Measurements from ENCODE around the gene TMEM119. TPM values are rescaled to one million over a fixed set of nuclear protein-coding genes. Genes with fewer than 3 reads are reported as not detected.

TMEM119 gene
- total RNA-seq, 1 donor from 2014 or later = not detected

DNA sequence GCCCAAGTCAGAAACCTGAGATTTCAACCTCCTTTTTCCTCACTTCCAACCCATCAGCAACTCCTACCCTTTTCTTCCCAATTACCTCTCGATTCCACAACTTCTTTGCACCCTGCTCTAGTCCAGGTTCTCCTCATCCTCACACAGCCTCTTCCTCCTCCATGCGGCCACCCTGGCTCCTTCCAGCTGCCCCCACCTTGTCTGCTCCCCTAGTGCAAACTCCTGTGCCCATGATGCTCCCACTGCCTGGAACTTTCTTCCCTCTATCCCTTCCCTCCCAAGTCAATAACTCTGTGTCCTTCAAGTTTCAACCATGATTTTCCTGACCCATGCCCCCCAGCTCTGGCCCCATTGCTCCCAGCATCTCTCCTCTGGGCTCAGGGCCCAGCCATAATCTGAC is 18.5 kb upstream of the TMEM119 start:
- no peak for DNase-seq (ENCODE audit: low read depth in 2 of 2)

DNA sequence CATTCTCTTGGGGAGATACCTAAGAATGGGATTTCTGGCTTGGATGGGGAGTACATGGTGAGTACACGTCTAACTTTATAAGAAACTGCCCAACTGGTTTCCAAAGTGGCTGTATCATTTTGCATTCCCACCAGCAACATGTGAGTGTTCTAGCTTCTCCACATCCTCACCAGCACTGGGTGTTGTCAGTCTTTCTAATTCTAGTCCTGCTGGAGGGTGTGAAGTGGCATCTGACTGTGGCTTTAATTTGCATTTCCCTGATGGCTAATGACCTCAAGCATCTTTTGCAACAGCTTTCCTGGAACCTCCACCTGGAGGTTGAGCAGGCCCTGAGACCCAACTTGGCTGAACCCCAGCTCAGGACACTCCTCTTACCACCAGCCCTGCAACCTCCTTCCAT is 18.0 kb upstream of the TMEM119 start:
- DNase-seq (ENCODE audit: low read depth in 2 of 2) = no peak

DNA sequence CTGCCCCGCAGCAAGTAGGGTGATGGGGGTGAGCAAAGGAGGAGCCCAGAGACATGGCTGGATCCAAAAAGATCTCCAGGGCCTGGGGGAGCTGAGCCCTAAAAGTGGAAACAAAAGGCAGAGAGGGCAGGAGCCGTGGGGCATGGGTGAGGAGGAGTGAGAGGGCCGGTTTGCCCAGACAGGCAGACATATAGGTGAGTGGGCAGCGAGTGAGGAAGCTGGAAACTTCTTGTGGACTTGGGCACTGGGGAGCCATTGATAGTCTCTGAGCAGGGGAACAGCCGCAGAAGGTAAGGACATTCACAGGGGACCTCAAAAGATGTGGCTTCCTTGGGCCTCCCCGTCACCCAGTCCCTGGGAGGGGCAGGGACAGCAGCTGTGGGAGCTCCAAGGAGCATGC is 16.8 kb upstream of the TMEM119 start:
- DNase-seq (ENCODE audit: low read depth in 2 of 2) = no peak

DNA sequence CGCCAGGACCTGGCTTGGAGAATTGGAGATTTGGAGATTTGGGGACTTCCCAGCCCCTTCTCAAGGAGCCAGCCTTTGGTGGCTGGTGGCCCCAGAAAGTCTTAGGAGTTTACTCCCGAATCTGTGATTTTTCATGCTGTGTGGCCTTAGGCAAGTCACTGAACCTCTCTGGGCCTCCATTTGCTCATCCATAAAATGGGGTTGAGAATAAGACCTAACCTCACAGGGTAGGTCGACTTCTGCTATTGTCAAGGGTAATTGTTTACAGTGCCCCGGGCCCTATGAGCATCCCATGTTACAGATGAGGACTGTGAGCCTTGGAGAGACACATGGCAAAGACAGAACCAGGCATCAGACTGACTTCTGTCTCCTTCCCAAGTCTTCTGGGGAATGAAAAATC is 16.2 kb upstream of the TMEM119 start:
- no peak for DNase-seq (ENCODE audit: low read depth in 2 of 2)

DNA sequence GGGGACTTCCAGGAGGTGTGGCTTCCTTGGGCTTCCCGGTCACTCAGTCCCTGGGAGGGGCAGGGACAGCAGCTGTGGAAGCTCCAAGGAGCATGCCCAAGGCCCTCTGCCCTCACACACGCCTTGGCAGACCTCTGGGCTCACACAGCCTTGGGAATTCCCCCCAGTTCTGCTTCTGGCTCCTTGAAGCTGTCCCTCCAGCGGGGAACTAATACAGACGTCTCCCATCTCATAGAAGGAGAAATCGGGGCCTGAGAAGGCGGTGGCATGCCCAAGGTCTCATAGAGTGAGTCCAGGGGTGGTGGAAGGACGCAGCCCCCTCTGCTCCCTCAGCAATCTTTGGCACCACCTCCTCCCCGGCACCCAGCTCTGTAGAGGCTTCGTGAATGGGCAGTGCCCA is 15.7 kb upstream of the TMEM119 start:
- no peak for DNase-seq (ENCODE audit: low read depth in 2 of 2)

DNA sequence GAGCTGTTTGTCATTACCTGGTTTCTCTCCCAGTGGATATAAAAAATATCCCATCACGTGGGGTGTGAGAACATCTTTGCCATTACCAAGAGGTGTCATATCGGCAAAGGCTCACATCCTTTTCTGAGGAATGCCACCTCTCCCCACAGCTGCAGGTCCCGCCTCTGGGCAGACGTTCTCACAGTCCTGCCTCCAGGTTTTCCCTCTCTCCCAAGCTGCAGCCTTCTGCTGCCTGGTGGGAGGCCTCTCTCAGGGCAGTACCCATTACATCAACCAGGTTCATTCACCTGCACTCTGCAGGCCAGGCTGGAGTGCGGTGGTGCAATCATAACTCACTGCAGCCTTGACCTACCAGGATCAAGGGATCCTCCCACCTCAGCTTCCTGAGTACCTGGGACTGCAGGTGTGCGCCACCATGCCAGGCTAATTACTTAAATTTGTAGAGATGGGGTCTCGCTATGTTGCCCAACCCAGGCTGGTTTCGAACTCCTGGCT is 15.0 kb upstream of the TMEM119 start:
- no peak for DNase-seq (ENCODE audit: low read depth in 2 of 2)

DNA sequence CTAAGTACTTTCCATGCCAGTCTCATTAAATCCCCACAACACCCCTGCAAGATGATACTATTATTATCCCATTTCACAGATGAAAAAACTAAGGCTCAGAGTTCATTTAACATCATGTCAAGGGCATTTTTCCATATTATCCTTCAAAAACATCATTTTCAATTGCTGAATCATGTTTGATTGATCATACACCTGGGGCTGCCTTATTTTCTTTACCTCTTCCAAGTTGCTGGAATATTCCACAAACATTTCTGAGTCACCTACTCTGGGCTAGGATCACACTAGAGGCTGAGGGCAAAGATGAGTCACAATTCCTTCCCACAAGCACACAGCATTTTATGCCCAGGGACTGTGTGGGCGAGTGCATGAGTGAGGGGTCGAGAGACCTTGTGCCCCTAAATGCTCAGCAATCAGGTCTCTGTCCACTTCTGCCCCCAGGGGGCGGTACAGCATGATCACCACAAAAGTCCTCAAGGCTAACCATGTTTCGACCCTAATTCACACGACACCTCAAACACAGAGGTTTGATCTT is 14.1 kb upstream of the TMEM119 start:
- DNase-seq (ENCODE audit: low read depth in 2 of 2) = peak; percentile 12 to 76

DNA sequence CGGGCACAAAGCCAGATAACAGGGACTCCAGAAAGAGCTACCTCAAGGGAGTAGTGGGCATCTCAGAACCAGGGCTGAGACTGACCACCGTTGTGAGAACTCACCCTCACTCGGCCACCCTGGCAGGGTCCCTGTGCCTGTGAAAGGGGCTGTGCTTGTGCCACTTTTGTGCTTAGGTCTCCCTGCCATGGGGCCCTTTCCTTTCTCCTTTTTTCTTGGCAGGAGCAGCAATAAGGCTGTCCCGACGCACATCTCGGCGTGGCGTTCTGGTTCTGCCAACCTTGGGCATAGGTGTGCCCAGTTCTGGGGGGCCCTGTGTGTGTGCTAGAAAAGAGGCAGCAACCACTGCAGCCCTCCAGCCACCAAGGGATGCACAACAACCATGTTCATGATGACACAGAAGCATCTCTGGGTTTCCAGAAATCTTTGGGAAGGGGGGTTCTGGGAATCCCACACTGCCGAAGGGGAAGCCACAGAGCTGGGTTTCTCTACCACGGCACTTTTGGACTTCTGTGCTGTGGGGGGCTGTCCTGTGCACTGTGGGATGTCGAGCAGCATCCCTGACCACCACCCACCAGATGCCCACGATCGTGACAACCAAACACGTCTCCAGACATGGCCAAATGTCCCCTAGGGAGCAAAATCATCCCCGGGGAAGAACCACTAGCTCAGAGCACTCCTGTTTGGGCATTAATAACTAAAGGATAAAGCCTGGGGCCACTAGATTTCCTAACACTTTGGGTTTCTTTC is 13.1 kb upstream of the TMEM119 start:
- DNase-seq (ENCODE audit: low read depth in 2 of 2) = no peak

DNA sequence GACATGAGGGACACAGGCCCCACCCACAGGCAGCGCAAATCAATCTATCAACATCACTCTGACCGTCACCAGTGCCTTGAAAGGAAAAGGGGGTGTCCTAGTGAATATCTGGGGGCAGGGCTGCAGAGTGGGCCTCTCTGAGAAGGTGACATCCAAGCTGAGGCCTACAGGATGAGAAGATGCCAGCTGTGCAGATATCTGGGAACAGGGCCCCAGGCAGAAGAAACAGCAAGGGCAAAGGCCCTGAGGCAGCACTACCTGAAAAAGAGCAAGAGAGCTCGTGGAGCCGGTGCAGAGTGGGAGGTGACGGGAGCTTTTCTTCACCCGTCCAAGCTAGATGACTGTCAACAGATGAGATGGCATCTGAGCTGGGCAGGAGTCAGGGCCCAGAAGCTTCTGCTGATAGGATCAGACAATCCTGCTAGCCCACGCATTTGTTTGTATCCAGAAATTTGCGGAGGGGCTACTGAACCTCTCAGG is 12.5 kb upstream of the TMEM119 start:
- DNase-seq (ENCODE audit: low read depth in 2 of 2) = no peak

DNA sequence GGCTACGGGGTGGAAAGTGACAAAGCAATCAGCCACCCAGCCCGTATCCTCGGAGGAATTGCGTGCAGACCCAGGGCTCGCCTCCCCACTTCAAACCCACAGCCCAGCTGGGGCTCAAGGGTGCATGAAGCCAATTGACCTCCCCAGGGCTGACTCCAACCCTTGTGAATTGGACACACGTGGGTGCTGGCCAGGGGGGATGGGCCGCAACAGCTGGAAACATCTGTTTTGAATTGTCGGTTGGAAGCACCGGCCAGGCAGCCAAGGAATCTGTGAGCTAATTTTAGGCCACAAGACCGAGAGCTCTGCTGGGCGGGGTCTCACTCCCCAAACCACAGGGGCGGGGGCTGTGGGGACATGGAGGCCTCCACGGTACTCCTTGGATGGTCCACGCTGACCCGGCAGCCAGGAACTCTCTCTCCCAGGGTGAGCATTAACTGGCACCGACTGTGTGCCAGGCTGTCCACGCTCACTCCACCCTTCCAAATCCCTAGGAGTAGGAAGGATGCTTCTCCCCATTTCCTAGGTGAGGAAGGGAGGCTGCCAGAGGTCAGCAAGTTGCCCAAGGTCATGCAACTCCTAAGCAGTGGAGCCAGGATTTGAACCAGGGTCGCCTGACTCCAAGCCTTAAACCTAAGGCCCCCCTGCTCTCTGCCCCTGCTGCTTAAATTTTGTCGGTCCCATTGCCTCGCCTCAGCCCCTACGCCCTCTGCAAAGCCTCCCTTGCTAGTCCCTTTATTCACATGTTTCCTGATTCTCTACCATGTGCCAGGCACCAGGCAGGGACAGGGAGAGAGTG is 11.9 kb upstream of the TMEM119 start:
- no peak for DNase-seq (ENCODE audit: low read depth in 2 of 2)

DNA sequence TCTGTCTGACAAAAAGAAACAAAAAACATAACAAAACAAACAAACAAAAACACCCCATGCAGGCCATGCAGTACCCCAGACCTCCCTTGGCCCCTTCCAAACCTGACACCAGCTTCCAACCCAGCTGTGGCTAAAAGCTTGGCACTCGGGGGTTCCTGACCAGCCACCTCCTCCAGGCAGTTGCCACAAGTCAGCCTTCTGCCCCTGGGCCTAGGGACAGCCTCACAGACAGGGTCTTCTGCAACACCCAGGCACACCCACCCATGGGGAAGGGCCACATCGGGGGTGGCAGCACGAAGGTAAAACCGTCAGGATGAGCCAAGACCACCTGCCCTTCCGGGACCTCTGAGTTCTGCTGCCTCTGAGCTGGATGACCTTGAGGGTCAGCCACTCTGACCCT is 10.7 kb upstream of the TMEM119 start:
- DNase-seq (ENCODE audit: low read depth in 2 of 2) = no peak

DNA sequence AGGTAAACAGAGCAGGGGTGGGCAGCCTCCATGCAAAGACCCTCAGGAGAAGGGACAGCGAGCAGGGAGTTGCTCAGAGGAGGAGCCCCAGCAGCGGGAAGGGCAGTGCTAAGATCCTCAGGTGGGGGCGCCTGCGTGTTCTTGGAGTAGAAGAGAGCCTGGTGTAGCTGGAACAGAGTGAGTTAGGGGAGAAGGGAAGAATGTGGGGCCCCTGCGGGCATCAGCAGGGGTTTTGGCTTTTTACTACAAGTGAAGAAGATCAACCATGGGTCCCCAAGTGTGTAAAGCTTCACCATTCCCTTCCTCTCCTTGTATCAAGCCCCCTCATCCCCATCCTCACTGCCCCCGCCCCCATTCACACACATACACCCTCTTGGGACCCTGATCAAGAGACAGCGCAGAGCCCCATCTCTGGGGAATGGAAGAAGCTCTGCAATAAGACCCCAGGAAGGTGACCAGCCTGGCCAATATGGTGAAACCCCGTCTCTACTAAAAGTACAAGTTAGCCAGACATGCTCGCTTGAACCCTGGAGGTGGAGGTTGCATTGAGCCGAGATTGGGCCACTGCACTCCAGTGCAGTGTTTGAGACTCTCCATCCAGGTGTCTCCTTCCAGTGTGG is 10.2 kb upstream of the TMEM119 start:
- no peak for DNase-seq (ENCODE audit: low read depth in 2 of 2)

DNA sequence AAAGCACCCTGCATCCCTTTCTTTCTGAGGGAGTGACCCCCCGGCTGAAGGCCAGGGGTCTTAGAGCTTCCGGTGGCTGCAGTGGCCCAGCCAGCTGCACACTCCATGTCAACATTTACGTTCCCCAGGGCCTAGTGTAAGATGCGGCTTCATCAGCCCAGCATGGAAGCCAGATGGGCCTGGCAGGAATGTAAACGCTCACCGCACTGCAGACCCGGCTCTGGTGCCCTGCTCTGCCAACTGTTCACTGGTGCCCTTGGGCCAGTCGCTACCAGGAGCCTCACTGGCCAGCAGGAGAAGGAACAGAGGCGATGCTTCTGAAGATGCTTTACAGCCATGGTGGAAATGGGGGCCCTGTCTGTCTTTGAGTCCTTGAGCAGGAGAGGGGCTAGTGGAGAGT is 8.6 kb upstream of the TMEM119 start:
- DNase-seq (ENCODE audit: low read depth in 2 of 2) = no peak

DNA sequence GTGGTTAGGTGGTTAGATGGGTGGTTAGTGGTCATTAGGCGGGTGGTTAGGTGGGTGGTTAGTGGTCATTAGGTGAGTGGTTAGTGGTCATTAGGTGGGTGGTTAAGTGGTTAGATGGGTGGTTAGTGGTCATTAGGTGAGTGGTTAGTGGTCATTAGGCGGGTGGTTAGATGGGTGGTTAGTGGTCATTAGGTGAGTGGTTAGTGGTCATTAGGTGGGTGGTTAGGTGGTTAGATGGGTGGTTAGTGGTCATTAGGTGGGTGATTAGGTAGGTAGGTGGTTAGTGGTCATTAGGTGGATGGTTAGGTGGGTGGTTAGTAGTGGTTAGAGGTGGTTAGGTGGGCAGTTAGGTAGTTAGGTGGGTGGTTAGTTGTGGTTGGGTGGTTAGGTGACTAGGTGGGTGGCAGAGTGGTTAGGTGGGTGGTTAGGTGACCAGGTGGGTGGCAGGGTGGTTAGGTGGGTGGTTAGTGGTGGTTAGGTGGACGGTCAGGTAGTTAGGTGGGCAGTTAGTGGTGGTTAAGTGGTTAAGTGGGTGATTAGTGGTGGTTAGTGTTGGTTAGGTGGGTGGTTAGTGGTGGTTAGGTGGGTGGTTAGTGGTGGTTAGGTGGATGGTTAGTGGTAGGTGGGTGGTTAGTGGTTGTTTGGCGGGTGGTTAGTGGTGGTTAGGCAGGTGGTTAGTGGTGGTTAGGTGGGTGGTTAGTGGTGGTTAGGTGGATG is 8.0 kb upstream of the TMEM119 start:
- no peak for DNase-seq (ENCODE audit: low read depth in 2 of 2)

DNA sequence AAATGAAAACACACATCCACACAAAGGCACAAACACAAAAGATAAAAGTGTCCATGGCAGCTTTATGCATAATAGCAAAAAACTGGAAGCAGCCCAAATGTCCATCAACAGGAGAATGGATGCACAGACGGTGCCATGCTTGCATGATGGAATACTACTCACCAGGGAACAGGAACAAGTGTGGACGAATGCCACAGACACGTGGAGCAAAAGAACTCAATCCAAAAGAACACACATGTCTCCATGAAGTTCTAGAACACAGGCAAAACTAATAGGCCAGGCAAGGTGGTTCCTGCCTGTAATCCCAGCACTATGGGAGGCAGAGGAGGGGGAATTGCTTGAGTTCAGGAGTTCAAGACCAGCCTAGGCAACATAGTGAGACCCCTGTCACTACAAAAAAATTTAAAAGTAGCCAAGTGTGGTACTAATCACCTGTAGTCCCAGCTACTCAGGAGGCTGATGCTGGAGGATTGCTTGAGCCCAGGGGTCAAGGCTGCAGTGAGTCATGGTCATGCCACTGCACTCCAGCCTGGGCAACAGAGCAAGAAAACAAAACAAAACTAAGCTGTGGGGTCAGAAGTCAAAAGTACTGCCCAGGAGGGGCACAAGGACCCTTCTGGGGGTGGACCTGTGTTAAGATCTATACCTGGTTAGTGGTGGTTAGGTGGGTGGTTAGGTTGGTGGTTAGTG is 7.3 kb upstream of the TMEM119 start:
- DNase-seq (ENCODE audit: low read depth in 2 of 2) = peak in 1 of 2 donors; percentile 15

DNA sequence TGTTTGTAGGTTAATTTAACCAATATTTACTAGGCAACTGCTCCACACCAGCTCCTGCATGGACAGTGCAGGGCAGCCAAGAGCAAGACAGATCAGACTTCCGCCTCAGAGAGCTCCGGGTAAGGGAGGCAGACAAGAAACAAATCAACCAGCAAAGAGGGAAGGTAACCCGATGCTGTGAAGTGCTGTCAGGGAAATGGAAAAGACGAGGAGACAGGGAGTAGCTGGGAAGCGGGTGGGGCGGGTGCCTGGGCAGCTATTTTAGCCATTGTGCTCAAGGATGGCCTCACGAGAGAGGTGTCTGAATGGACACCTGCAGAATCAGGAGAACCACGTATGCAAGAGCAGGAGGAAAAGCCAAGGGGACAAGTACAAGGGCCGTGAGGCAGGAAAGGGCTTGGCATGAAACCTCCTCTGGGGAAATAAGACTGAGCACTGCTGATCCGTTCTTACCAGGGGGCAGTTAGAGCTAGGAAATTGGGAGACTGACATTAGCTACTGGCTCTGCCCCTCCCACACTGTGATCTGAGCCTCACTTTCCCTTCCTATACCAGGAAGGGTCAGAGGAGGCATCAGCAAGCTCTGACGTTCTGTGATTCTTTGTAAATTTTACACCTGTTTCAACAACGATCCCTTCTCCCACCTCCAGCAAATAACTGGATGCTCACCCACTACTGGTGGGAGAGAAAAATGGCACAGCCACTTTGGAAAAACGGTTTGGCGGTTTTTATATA is 6.5 kb upstream of the TMEM119 start:
- DNase-seq (ENCODE audit: low read depth in 2 of 2) = no peak

DNA sequence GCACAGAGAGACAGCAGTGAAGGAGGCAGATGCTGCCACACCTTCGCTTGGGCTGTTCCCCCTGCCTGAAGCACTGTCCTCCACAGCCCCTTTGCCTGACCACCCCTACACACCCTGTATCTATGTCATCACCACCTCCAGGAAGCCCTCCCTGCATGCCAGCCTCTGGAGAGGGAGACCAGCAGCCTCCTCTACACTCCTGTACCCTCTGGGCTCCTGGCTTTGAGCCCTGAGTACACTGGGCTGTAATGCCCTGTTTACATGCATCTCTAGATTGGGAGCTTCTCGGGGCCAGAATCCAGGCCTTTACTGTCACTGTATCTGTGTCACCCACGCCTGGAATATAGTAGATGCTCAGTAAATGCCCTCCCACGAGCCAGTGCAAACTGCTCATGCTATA is 5.9 kb upstream of the TMEM119 start:
- no peak for DNase-seq (ENCODE audit: low read depth in 2 of 2)

DNA sequence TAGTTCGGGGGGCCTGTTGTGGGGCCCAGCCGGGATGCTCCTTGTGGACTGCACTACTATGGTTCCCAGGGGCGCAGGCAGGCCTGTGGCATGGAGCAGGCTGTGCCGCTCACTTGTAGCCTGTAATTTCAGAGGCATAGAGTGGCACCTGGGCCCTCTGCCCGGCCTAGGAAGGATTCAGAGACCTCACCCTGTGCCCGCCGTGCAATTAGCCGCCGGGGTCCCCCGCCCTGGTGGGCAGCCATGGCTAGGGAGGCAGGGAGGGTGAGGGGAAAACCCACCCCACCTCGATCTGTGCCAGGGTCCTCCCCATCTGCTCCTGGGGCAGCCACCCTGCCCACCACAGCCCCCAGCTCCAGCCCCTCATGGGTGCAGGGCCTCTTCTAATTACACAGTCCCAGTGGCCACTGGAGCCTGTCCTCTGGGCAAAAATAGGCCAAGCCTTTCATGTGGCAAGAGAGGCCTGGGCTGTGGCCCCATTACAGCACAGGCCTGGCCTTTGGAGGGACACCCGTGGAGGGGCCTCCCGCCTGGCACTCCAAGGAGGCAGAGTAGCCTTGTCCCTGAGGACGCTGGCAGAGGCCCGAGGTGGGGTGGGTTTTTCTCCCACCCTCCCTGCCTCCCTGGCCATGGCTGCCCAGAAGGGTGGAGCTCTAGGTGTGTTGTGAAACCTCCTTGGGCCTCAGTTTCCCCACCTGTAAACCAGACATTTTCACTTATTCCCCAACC is 5.3 kb upstream of the TMEM119 start:
- no peak for DNase-seq (ENCODE audit: low read depth in 2 of 2)

DNA sequence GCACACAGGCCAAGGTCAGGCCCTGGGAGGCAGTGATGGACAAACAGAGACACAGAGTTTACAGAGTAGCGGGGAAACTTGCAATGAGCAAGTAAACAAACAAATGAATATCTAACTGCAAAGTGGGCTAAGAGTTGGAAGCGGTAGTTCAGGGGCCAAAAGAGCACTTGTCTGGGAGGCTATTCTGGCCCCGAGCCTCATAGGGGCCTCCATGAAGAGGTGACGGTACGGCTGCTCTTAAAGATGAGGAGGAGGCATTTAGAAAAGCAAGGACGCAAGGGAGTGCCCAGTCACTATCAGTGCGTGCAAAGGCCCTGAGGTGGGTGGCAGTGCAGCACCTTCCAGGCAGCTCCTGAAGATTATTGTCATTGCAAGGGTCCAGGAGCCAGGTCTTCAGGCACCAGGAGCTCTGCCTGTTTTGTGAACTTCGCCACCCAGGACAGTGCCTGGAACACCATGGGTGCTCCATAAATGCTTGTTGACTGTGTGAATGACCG is 4.4 kb upstream of the TMEM119 start:
- no peak for DNase-seq (ENCODE audit: low read depth in 2 of 2)

All from dermis microvascular lymphatic vessel endothelial cell (primary cell).